Chondrocyte (in vitro differentiated cells): ENCODE data around the gene TMUB2. TPM values are rescaled to one million over a fixed set of nuclear protein-coding genes. Genes with fewer than 3 reads are reported as not detected.
A peak's percentile ranks its signal among the peaks of the same experiment; 100 is the strongest.

Source experiments
- DNase-seq: peaks from one replicate; pipeline ENCODE4 v3.0.0; 2021; ENCODE audit warnings: mixed read lengths, low spot score
- H3K27ac Mint-ChIP-seq: one replicate; pipeline ENCODE4 v1.8.0; 2021; ENCODE audit warnings: mild to moderate bottlenecking, moderate library complexity, mixed read lengths; ENCODE audit not compliant: unreplicated experiment
- H3K27me3 Mint-ChIP-seq: 2 replicates; pipeline ENCODE4 v1.8.0; 2021; ENCODE audit warnings: low read depth, mixed read lengths
- H3K36me3 Mint-ChIP-seq: 2 replicates; pipeline ENCODE4 v1.8.0; 2021; ENCODE audit warnings: low read depth, mixed read lengths
- H3K4me1 Mint-ChIP-seq: 2 replicates; pipeline ENCODE4 v1.8.0; 2021; ENCODE audit warnings: low read depth, mild to moderate bottlenecking, mixed read lengths
- H3K4me3 Mint-ChIP-seq: one replicate; pipeline ENCODE4 v1.8.0; 2021; ENCODE audit warnings: mild to moderate bottlenecking, moderate library complexity, mixed read lengths; ENCODE audit not compliant: unreplicated experiment
- H3K9me3 Mint-ChIP-seq: 2 replicates; pipeline ENCODE4 v1.8.0; 2021; ENCODE audit warnings: low read depth, mixed read lengths
- total RNA-seq: library from RNA; stranded (reverse); gene quantifications from 3 replicates; pipeline ENCODE4 v1.2.1, GENCODE V29; 2021
- TF ChIP-seq, protein P1 (sequence below): fragments of 200-600 bp; sonication (generic); IDR thresholded peaks from 2 replicates; pipeline ENCODE4 v1.5.0; 2021; ENCODE audit warnings: antibody characterized with exemption, mild to moderate bottlenecking, moderate library complexity

The TMUB2 gene
- total RNA-seq, 1 donor from 2014 or later, result 34.8 TPM

DNA sequence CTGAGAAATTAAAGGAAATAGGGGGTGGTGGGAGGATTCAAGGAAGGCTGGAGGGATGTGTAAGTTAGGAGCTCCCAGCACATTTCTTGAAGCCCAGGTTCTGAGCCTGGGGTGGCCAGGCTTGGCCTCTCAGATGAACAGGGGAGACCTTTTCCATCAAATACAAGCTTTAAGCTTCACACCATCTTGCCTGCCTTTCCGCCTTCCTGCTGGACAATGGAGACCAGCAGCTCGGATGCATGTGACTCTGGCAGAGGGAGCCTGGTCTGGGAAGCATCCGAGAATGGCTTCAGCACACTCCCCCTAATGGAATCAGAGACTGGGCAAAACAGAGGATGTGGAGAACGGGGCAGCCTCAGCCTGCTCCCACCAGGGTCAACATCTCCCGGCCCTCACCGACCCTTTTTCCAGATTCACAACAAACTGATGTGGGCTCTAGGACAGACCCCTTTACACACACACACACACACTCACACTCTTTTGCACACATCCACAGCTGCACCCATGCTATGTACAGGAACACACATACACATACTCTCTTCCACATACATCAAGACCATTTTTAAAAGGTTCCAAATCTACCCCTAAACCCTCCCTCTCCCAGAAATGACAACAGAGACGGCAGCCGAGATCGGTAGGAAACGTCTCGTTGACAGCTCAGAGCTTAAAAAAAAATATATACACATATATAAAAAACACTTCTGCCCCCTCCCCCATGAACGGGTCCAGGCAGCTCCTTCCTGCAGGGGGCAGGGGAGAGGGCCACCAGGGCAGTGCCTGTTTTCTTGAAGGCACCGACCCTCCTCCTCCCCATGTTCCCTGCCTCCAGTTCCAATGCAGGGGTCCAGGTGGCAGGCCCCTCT is 19.4 kb downstream of the TMUB2 start:
- DNase-seq, result no peak
- H3K9me3 Mint-ChIP-seq, result no peaks in the 10 kb centered on the region
- TF ChIP-seq, protein P1, sequence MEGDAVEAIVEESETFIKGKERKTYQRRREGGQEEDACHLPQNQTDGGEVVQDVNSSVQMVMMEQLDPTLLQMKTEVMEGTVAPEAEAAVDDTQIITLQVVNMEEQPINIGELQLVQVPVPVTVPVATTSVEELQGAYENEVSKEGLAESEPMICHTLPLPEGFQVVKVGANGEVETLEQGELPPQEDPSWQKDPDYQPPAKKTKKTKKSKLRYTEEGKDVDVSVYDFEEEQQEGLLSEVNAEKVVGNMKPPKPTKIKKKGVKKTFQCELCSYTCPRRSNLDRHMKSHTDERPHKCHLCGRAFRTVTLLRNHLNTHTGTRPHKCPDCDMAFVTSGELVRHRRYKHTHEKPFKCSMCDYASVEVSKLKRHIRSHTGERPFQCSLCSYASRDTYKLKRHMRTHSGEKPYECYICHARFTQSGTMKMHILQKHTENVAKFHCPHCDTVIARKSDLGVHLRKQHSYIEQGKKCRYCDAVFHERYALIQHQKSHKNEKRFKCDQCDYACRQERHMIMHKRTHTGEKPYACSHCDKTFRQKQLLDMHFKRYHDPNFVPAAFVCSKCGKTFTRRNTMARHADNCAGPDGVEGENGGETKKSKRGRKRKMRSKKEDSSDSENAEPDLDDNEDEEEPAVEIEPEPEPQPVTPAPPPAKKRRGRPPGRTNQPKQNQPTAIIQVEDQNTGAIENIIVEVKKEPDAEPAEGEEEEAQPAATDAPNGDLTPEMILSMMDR, result peak; percentile 44
- no peak overlapping the region for H3K27ac Mint-ChIP-seq
- H3K27me3 Mint-ChIP-seq, result no peaks in the 10 kb centered on the region
- H3K36me3 Mint-ChIP-seq, result peaks cover 18% of the 10 kb centered on the region
- H3K4me3 Mint-ChIP-seq, result no peak overlapping the region
- H3K4me1 Mint-ChIP-seq, result peaks cover 10% of the 10 kb centered on the region

DNA sequence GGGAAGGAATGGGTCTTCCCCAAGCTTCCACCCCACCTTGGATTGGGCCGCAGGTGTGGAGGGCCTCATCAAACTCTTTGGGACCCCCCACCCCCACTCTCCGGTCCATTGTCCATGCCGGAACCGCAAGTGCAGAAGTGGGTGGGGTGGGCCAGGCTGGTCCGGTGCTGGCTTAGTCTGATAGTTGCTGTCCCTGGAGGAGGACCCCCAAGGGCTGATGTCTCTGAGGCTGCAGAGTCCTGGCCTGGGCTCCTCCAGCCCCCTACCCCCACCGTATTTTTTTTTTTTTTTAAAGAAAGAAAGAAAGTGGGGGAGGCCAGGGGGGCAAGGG is 20.0 kb downstream of the TMUB2 start:
- Mint-ChIP-seq H3K36me3 (peaks cover 18% of the 10 kb centered on the region), H3K9me3 (no peaks in the 10 kb centered on the region), H3K27me3 (no peaks in the 10 kb centered on the region), H3K4me3 (no peak overlapping the region), H3K27ac (no peak overlapping the region), H3K4me1 (peaks cover 9% of the 10 kb centered on the region)
- no peak for DNase-seq
- TF ChIP-seq, protein P1, result peak; percentile 9

DNA sequence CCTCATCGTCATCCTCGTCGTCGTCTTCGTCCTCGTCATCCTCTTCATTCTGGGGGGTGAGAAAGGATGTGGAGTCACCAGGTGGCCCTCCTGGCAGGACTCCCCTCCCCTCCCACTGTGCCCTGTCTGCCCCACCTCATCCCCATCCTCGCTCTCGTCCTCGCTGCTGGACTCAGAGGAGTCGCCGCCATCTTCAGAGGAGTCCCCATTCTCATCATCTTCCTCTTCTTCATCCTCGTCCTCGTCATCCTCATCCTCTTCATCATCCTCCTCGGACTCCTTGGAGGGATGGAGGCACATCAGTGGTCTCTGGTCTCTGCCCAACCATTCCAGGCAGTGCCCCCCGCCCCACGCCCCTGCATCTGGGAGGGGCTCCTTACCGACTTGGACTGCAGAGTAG is 20.5 kb downstream of the TMUB2 start:
- TF ChIP-seq, protein P1, result no peak
- Mint-ChIP-seq H3K4me1 (peaks cover 9% of the 10 kb centered on the region), H3K9me3 (no peaks in the 10 kb centered on the region), H3K27me3 (no peaks in the 10 kb centered on the region), H3K4me3 (no peak overlapping the region), H3K27ac (no peak overlapping the region), H3K36me3 (peaks cover 18% of the 10 kb centered on the region)
- DNase-seq, result no peak

DNA sequence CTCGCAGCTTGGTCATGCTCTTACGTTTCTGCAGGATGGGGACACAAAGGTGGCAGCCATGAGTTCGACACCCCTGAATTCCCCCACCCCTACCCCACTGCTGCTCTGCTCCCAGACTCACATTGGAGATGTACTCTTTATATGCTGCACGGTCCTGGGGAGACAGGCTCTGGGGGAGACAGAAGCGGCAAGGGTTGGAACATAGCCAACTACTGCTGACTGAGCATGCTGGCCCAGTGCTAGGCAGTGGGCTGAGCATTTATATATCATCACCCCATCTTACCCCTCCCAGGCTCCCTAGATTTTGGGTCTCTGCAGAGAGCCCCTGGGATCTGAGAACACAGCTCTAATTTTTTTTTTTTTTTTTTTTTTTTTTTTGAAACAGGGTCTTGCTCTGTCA is 21.0 kb downstream of the TMUB2 start:
- TF ChIP-seq, protein P1, result no peak
- Mint-ChIP-seq H3K27ac (no peak overlapping the region), H3K36me3 (peaks cover 18% of the 10 kb centered on the region), H3K4me3 (no peak overlapping the region), H3K9me3 (no peaks in the 10 kb centered on the region), H3K4me1 (peaks cover 9% of the 10 kb centered on the region), H3K27me3 (no peaks in the 10 kb centered on the region)
- DNase-seq, result no peak

DNA sequence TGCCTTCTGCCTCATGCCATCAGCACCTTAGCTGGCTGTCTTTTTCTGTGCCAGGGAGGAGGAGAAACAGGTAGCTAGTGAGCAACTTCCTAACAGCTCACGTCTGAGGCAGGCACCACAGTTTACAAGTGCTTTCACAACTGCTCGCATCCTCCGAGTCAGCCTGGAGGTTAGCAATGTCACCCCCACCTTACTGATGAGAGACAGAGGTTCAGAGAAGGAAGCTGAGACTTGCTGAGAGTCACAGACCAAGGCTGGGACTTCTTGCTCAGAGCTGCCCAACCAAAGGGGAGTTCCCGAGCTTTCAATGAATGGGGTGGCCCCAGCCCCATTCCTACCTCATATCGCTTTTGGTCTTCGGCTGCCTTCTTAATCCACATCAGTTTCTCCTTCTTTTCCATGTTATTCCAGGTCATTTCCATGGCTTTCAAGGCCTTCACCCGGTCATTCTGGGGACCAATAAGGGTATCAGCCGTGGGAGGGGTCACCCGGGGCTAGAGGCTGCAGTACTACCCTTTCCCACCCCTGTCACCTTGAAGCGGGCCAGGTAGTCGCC is 23.1 kb downstream of the TMUB2 start:
- Mint-ChIP-seq H3K4me3 (no peak overlapping the region), H3K27me3 (no peaks in the 10 kb centered on the region), H3K4me1 (no peaks in the 10 kb centered on the region), H3K36me3 (peaks cover 26% of the 10 kb centered on the region), H3K9me3 (no peaks in the 10 kb centered on the region), H3K27ac (peak overlapping the region; percentile 85)
- TF ChIP-seq, protein P1, result no peak
- no peak for DNase-seq
